Measurements from ENCODE around the gene COPS8.

COPS8 gene

DNA sequence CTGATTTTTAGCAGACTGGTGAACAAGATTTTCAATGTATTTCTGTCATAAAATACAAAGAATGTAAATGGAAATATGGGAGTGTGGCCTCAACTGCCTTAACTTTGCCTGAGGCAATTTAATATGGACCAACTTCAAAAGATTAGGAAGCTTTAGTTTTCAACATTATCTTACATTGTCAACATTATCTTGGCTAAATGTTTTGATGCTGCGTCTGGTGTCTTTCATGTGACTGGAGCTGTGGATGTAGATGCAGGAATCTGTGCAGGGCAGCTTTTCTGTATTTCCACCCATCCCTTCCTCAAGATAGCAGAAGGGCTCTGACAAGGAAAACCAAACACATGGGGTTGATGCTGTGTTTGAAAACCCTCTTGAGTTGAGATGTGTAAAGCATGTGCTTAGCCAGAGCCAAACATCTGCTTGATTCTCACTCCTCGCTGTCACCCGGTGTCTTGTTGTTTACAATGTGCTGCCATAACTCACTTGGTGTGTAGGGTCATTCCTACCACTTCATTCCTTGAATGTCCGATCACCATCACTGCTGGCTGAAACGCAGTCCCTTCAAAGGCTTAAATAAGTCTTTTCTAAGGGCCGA, 33.0 kb downstream of the COPS8 start:
- Histone ChIP-seq H3K4me3 (ENCODE audit: low read depth, low read length) (no peak overlapping the region), H3K36me3 (ENCODE audit: control insufficient read depth in 2 of 2, insufficient read depth in 1 of 2, low read length in 2 of 2) (no peaks in the 10 kb centered on the region), H3K4me1 (ENCODE audit: control insufficient read depth, insufficient read depth, low read length) (no peaks in the 10 kb centered on the region), H3K27ac (ENCODE audit: extremely low read depth, low read depth, low read length) (no peak overlapping the region), H3K9me3 (ENCODE audit: control insufficient read depth, insufficient read depth, low read depth, low read length) (no peaks in the 10 kb centered on the region)
- CTCF ChIA-PET: interaction anchor here (1.0 to 2.5 kb wide), 2 partner anchors 302 to 394 kb away, joined by 3 to 6 read pairs; no protein-coding TSS in a partner anchor
- POLR2A ChIA-PET: no interaction called here
- no peak for TF ChIP-seq YY2 (tag by site-specific recombination; IDR thresholded peaks at IDR 0.05)
- TF ChIP-seq ZNF174 (tag by site-specific recombination; IDR thresholded peaks at IDR 0.05): no peak
- TF ChIP-seq, protein P1, sequence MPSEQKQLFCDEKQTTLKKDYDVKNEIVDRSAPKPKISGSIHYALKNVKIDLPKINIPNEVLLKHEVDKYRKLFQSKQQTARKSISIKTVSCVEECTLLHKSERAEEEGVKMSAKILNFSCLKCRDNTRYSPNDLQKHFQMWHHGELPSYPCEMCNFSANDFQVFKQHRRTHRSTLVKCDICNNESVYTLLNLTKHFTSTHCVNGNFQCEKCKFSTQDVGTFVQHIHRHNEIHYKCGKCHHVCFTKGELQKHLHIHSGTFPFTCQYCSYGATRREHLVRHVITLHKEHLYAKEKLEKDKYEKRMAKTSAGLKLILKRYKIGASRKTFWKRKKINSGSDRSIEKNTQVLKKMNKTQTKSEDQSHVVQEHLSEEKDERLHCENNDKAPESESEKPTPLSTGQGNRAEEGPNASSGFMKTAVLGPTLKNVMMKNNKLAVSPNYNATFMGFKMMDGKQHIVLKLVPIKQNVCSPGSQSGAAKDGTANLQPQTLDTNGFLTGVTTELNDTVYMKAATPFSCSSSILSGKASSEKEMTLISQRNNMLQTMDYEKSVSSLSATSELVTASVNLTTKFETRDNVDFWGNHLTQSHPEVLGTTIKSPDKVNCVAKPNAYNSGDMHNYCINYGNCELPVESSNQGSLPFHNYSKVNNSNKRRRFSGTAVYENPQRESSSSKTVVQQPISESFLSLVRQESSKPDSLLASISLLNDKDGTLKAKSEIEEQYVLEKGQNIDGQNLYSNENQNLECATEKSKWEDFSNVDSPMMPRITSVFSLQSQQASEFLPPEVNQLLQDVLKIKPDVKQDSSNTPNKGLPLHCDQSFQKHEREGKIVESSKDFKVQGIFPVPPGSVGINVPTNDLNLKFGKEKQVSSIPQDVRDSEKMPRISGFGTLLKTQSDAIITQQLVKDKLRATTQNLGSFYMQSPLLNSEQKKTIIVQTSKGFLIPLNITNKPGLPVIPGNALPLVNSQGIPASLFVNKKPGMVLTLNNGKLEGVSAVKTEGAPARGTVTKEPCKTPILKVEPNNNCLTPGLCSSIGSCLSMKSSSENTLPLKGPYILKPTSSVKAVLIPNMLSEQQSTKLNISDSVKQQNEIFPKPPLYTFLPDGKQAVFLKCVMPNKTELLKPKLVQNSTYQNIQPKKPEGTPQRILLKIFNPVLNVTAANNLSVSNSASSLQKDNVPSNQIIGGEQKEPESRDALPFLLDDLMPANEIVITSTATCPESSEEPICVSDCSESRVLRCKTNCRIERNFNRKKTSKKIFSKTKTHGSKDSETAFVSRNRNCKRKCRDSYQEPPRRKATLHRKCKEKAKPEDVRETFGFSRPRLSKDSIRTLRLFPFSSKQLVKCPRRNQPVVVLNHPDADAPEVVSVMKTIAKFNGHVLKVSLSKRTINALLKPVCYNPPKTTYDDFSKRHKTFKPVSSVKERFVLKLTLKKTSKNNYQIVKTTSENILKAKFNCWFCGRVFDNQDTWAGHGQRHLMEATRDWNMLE (tag by site-specific recombination; conservative IDR thresholded peaks at IDR 0.05; ENCODE audit: low read depth): no peak
- no peak for TF ChIP-seq PRDM1 (tag by site-specific recombination; IDR thresholded peaks at IDR 0.05)
- no peak for TF ChIP-seq HOXA7 (CRISPR knock-in tag; IDR thresholded peaks at IDR 0.05; ENCODE audit: borderline replicate concordance)
- TF ChIP-seq, protein P2, sequence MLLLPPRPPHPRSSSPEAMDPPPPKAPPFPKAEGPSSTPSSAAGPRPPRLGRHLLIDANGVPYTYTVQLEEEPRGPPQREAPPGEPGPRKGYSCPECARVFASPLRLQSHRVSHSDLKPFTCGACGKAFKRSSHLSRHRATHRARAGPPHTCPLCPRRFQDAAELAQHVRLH (tag by site-specific recombination; IDR thresholded peaks at IDR 0.05): no peak
- TF ChIP-seq OSR2 (tag by site-specific recombination; IDR thresholded peaks at IDR 0.05): no peak
- TF ChIP-seq ZNF350 (tag by site-specific recombination; IDR thresholded peaks at IDR 0.05): no peak
- TF ChIP-seq, protein P3, sequence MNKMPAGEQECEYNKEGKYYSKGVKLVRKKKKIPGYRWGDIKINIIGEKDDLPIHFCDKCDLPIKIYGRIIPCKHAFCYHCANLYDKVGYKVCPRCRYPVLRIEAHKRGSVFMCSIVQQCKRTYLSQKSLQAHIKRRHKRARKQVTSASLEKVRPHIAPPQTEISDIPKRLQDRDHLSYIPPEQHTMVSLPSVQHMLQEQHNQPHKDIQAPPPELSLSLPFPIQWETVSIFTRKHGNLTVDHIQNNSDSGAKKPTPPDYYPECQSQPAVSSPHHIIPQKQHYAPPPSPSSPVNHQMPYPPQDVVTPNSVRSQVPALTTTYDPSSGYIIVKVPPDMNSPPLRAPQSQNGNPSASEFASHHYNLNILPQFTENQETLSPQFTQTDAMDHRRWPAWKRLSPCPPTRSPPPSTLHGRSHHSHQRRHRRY (tag by site-specific recombination; IDR thresholded peaks at IDR 0.05): no peak
- TF ChIP-seq ZNF24 (tag by site-specific recombination; IDR thresholded peaks at IDR 0.05): no peak
- no peak for TF ChIP-seq ZBTB17 (tag by site-specific recombination; IDR thresholded peaks at IDR 0.05)
- no peak for TF ChIP-seq YY1 (tag by site-specific recombination; IDR thresholded peaks at IDR 0.05)
- no peak for TF ChIP-seq ZNF423 (tag by site-specific recombination; IDR thresholded peaks at IDR 0.05)

DNA sequence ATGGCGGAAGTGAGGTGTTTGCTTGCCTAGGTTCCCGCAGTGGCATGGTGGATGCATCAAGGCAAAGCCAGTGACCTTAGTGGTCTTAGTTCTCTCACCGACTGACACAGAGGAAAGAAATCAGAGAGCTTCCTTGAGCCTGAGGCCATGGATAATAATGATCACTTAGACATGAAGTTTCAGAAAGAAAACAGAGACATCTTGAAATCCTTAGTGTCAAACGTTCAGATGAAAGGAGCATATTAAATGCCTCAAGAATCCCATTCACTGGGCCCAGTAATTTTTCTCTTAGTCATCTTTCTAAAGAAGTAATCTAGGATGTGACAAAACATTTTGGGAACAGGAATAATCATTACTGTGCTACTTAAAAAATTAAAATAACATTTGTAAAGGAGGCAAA, 35.2 kb downstream of the COPS8 start:
- Histone ChIP-seq H3K4me1 (ENCODE audit: control insufficient read depth, insufficient read depth, low read length) (no peaks in the 10 kb centered on the region), H3K27ac (ENCODE audit: extremely low read depth, low read depth, low read length) (no peak overlapping the region), H3K4me3 (ENCODE audit: low read depth, low read length) (no peak overlapping the region), H3K36me3 (ENCODE audit: control insufficient read depth in 2 of 2, insufficient read depth in 1 of 2, low read length in 2 of 2) (no peaks in the 10 kb centered on the region), H3K9me3 (ENCODE audit: control insufficient read depth, insufficient read depth, low read depth, low read length) (no peaks in the 10 kb centered on the region)
- ChIA-PET POLR2A (no interaction called here), CTCF (interaction anchor here (0.6 to 2.8 kb wide), 6 partner anchors 11 to 1046 kb away, joined by 3 to 21 read pairs (median 4); no protein-coding TSS in a partner anchor)
- no peak for TF ChIP-seq ZNF366 (tag by site-specific recombination; conservative IDR thresholded peaks at IDR 0.05)
- TF ChIP-seq, protein P4, sequence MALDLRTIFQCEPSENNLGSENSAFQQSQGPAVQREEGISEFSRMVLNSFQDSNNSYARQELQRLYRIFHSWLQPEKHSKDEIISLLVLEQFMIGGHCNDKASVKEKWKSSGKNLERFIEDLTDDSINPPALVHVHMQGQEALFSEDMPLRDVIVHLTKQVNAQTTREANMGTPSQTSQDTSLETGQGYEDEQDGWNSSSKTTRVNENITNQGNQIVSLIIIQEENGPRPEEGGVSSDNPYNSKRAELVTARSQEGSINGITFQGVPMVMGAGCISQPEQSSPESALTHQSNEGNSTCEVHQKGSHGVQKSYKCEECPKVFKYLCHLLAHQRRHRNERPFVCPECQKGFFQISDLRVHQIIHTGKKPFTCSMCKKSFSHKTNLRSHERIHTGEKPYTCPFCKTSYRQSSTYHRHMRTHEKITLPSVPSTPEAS (tag by site-specific recombination; IDR thresholded peaks at IDR 0.05): no peak
